Neural progenitor cell (in vitro differentiated cells): Measurements from ENCODE around the gene RAB11FIP5. TPM values are rescaled to one million over a fixed set of nuclear protein-coding genes. Genes with fewer than 3 reads are reported as not detected.

Experiments
- DNase-seq: peaks from one replicate; pipeline ENCODE4 v3.0.0-alpha.2; 2016; ENCODE audit warnings: low spot score
- H2AFZ ChIP-seq: fragments of 200-600 bp; sonication (generic); replicated peaks from 2 replicates; pipeline ENCODE4 v1.6.1; 2016; ENCODE audit warnings: antibody characterized with exemption
- H3F3A ChIP-seq: fragments of 200-600 bp; sonication (generic); 2 replicates; pipeline ENCODE4 v1.6.1; 2016; ENCODE audit warnings: antibody characterized with exemption, low read depth
- H3K27ac ChIP-seq: fragments of 200-600 bp; sonication (generic); 2 replicates; pipeline ENCODE4 v1.5.1; 2016; ENCODE audit warnings: mild to moderate bottlenecking
- H3K27me3 ChIP-seq: fragments of 200-600 bp; sonication (generic); 2 replicates; pipeline ENCODE4 v1.6.1; 2016; ENCODE audit warnings: mild to moderate bottlenecking, moderate library complexity
- H3K36me3 ChIP-seq: fragments of 200-600 bp; sonication (generic); 2 replicates; pipeline ENCODE4 v1.5.1; 2016
- H3K4me1 ChIP-seq: fragments of 200-600 bp; sonication (generic); 2 replicates; pipeline ENCODE4 v1.6.1; 2016; ENCODE audit warnings: mixed run types
- H3K4me2 ChIP-seq: fragments of 200-600 bp; sonication (generic); 2 replicates; pipeline ENCODE4 v1.6.1; 2016
- H3K4me3 ChIP-seq: fragments of 200-600 bp; sonication (generic); 2 replicates; pipeline ENCODE4 v1.5.1; 2016
- H3K79me2 ChIP-seq: fragments of 200-600 bp; sonication (generic); 2 replicates; pipeline ENCODE4 v1.6.1; 2016; ENCODE audit warnings: low read depth
- H3K9ac ChIP-seq: fragments of 200-600 bp; sonication (generic); 2 replicates; pipeline ENCODE4 v1.6.1; 2016
- H3K9me3 ChIP-seq: fragments of 200-600 bp; sonication (generic); 2 replicates; pipeline ENCODE4 v1.5.1; 2016; ENCODE audit warnings: low read depth
- H4K20me1 ChIP-seq: fragments of 200-600 bp; sonication (generic); 2 replicates; pipeline ENCODE4 v1.6.1; 2016; ENCODE audit warnings: low read depth
- H3K27ac Mint-ChIP-seq: 3 replicates; pipeline ENCODE4 v1.8.0; 2021; ENCODE audit warnings: mixed read lengths
- H3K27me3 Mint-ChIP-seq: 2 replicates; pipeline ENCODE4 v1.8.0; 2022; ENCODE audit warnings: low read depth, mild to moderate bottlenecking, inconsistent platforms, moderate library complexity, mixed read lengths; ENCODE audit not compliant: insufficient read depth
- H3K36me3 Mint-ChIP-seq: 3 replicates; pipeline ENCODE4 v1.8.0; 2021; ENCODE audit warnings: mixed read lengths
- H3K4me1 Mint-ChIP-seq: 3 replicates; pipeline ENCODE4 v1.8.0; 2021; ENCODE audit warnings: mixed read lengths
- H3K4me3 Mint-ChIP-seq: 3 replicates; pipeline ENCODE4 v1.8.0; 2021; ENCODE audit warnings: mild to moderate bottlenecking, moderate library complexity, mixed read lengths
- H3K9me3 Mint-ChIP-seq: 3 replicates; pipeline ENCODE4 v1.8.0; 2020; ENCODE audit warnings: mixed read lengths
- EZH2 ChIP-seq: fragments of 200-600 bp; sonication (generic); IDR thresholded peaks from 2 replicates; pipeline ENCODE4 v1.6.1; 2017; ENCODE audit warnings: antibody characterized with exemption, mild to moderate bottlenecking, moderate library complexity
- EZH2phosphoT487 ChIP-seq: fragments of 200-600 bp; sonication (generic); IDR thresholded peaks from 2 replicates; pipeline ENCODE4 v1.6.1; 2017; ENCODE audit warnings: antibody characterized with exemption
- total RNA-seq: library from RNA; depleted of rRNA; stranded (reverse); fragments of >200 nt; gene quantifications from 2 replicates; pipeline ENCODE4 v1.2.3, GENCODE V29; 2015; ENCODE audit warnings: low replicate concordance
- TF ChIP-seq, protein P1 (sequence below): fragments of 200-600 bp; sonication (generic); IDR thresholded peaks from 2 replicates; pipeline ENCODE4 v1.5.1; 2017; ENCODE audit warnings: antibody characterized with exemption, mild to moderate bottlenecking

The RAB11FIP5 gene
- total RNA-seq, 1 donor from 2014 or later: 4.2 TPM

DNA sequence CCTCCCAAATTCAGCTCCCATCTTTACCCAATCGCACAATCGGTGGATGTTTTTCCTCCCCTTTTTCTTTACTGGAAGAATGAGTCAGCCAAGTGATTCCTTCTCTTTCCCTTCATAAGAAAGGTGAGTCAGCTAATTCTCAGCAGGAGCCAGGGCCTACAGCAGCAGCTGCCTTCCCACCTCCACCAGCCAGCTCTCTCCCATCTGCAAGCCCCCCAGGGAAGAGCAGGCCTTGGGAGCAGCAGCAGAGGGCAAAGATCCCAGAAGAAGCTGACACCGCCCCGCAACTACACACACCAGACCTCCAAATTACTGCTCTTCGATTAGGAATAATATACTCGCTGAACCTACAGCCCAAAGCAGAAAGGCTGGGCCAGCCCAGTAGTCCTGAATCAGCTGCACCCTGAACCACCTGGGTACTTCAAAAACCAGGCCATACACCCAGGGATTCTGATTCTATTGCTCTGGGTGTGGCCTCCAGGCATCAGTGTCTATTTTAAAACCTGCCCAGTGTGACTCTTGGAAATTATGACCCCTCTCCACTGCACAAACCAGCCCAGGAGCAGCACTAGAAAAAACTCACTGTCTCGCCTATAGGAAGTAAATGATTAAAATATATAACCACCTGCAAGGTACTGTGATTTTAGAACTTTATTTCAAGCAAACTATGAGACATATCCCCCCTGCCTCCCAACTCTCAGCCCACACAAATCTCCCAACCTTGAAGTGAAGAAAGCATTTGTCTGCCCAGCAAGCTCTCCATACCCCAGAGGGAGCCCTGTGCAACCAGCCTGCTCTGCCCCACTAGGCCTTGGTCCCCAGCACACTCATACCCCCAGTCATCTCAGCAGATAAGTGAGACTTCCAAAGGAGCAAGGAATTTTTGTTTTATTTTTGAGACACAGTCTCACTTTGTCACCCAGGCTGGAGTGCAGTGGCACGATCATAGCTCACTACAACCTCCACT lies 48.6 kb downstream of the RAB11FIP5 start:
- no peak overlapping the region for H3K4me3 Mint-ChIP-seq
- H3K4me2 ChIP-seq: no peak overlapping the region

DNA sequence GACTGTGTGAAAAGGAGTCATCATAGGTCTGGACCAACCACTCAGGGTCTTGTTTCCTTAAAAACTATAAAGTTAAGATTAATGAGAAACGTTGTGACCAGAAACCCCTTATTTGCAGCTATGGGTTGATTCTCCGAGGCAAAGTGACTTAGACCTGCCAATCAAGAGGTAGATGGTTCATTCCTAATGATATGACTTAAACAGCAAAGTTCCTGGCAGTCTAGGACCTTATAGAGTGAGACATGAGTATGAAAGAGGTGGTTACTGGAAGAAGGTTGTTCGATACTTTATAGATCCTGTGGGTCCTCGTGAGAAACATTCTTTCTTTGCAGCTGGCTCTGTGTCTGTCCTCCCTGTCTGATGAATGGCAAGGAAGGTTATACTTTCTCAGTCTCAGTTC lies 49.3 kb downstream of the RAB11FIP5 start:
- Mint-ChIP-seq H3K9me3 (no peaks in the 10 kb centered on the region), H3K4me3 (no peak overlapping the region), H3K36me3 (peaks cover 15% of the 10 kb centered on the region), H3K27me3 (peaks cover 3% of the 10 kb centered on the region), H3K27ac (no peak overlapping the region), H3K4me1 (peaks cover 18% of the 10 kb centered on the region)
- Histone ChIP-seq H3K79me2 (peaks cover 4% of the 10 kb centered on the region), H3K36me3 (no peaks in the 10 kb centered on the region), H3K9ac (no peak overlapping the region), H3K27ac (no peak overlapping the region), H2AFZ (no peak overlapping the region), H3F3A (no peaks in the 10 kb centered on the region), H3K4me1 (peaks cover 7% of the 10 kb centered on the region), H3K4me2 (no peak overlapping the region), H3K27me3 (peaks cover under 1% of the 10 kb centered on the region), H3K4me3 (no peak overlapping the region), H3K9me3 (no peaks in the 10 kb centered on the region), H4K20me1 (no peaks in the 10 kb centered on the region)
- TF ChIP-seq, protein P1, sequence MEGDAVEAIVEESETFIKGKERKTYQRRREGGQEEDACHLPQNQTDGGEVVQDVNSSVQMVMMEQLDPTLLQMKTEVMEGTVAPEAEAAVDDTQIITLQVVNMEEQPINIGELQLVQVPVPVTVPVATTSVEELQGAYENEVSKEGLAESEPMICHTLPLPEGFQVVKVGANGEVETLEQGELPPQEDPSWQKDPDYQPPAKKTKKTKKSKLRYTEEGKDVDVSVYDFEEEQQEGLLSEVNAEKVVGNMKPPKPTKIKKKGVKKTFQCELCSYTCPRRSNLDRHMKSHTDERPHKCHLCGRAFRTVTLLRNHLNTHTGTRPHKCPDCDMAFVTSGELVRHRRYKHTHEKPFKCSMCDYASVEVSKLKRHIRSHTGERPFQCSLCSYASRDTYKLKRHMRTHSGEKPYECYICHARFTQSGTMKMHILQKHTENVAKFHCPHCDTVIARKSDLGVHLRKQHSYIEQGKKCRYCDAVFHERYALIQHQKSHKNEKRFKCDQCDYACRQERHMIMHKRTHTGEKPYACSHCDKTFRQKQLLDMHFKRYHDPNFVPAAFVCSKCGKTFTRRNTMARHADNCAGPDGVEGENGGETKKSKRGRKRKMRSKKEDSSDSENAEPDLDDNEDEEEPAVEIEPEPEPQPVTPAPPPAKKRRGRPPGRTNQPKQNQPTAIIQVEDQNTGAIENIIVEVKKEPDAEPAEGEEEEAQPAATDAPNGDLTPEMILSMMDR: no peak
- no peak for DNase-seq

More for the DNA sequence above, 48.6 kb downstream of the RAB11FIP5 start:
- H3K27me3 ChIP-seq: peaks cover 7% of the 10 kb centered on the region
- no peak for DNase-seq
- peaks cover 7% of the 10 kb centered on the region for H3K4me1 ChIP-seq
- H3K9ac ChIP-seq: no peak overlapping the region
- Mint-ChIP-seq H3K36me3 (peaks cover 17% of the 10 kb centered on the region), H3K9me3 (no peaks in the 10 kb centered on the region), H3K4me1 (peaks cover 24% of the 10 kb centered on the region), H3K27ac (peak overlapping the region; percentile 12), H3K27me3 (peaks cover 5% of the 10 kb centered on the region)
- H3K36me3 ChIP-seq: no peaks in the 10 kb centered on the region
- H3K79me2 ChIP-seq: peaks cover 4% of the 10 kb centered on the region
- H3F3A ChIP-seq: no peaks in the 10 kb centered on the region
- no peaks in the 10 kb centered on the region for H3K9me3 ChIP-seq
- no peak overlapping the region for H2AFZ ChIP-seq
- no peak overlapping the region for H3K4me3 ChIP-seq
- H4K20me1 ChIP-seq: no peaks in the 10 kb centered on the region
- TF ChIP-seq, protein P1: no peak
- TF ChIP-seq EZH2phosphoT487: no peak
- no peak for TF ChIP-seq EZH2
- H3K27ac ChIP-seq: no peak overlapping the region

DNA sequence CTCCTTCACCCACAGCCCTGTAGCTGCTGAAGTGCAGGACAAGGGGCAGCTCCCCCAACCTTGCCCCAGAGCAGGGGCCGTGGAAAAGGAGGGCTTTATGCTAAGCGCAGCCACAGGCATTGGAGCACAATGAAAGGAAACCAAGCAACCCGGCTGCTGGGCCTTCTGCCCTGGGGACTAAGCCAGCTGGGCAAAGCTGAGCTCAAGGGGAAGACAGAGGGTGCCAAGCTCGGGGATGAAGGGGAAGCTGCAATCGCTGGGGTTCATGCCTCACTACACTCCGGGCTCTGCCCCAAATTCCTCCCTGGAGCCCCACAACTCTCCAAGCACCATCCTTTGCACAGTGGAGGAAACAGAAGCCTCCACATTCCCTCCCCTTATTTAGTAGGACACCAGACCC lies 53.6 kb downstream of the RAB11FIP5 start:
- Histone ChIP-seq H3K4me1 (peaks cover 4% of the 10 kb centered on the region), H3K79me2 (peaks cover 4% of the 10 kb centered on the region), H3K4me3 (no peak overlapping the region), H3K9ac (no peak overlapping the region), H3F3A (no peaks in the 10 kb centered on the region), H2AFZ (no peak overlapping the region), H3K4me2 (no peak overlapping the region), H4K20me1 (no peaks in the 10 kb centered on the region), H3K9me3 (peaks cover 3% of the 10 kb centered on the region), H3K27ac (no peak overlapping the region), H3K36me3 (no peaks in the 10 kb centered on the region), H3K27me3 (no peaks in the 10 kb centered on the region)
- TF ChIP-seq EZH2phosphoT487 (no peak), EZH2 (no peak)
- TF ChIP-seq, protein P1: no peak
- peaks cover 15% of the 10 kb centered on the region for H3K9me3 Mint-ChIP-seq
- H3K36me3 Mint-ChIP-seq: peaks cover 31% of the 10 kb centered on the region
- peaks cover 9% of the 10 kb centered on the region for H3K4me1 Mint-ChIP-seq
- no peak overlapping the region for H3K4me3 Mint-ChIP-seq
- no peak for DNase-seq
- H3K27me3 Mint-ChIP-seq: peaks cover 2% of the 10 kb centered on the region
- no peak overlapping the region for H3K27ac Mint-ChIP-seq
